Retina (tissue), 1 donor: Measurements from ENCODE around the gene KASH5.

Experiments
- DNase-seq: peaks from one replicate; pipeline ENCODE4 v3.0.0-alpha.2; 2016

KASH5 gene

DNA sequence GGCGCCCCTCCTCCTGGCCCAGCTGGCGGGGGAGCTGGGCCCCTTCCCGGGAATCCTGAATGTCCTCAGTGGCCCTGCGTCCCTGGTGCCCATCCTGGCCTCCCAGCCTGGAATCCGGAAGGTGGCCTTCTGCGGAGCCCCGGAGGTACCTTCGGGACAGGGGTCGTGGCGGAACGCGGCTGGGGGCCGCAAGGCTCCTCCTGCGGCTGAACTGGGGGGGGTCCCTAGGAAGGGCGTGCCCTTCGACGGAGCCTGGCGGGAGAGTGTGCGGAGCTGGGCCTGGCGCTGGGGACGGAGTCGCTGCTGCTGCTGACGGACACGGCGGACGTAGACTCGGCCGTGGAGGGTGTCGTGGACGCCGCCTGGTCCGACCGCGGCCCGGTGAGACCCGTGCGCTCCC lies 73.6 kb downstream of the KASH5 start:
- DNase-seq: no peak

DNA sequence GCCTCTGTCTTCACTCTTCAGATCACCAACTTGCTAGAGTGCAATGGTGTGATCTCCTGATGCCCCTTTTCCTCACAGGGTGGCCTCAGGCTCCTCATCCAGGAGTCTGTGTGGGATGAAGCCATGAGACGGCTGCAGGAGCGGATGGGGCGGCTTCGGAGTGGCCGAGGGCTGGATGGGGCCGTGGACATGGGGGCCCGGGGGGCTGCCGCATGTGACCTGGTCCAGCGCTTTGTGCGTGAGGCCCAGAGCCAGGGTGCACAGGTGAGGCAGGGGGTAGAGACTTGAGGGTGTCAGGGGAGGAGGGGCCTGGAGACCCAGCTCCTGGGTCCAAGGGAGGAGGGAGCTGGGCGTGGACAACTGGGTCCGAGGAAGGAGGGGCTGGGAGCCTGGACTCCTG lies 74.4 kb downstream of the KASH5 start:
- no peak for DNase-seq

DNA sequence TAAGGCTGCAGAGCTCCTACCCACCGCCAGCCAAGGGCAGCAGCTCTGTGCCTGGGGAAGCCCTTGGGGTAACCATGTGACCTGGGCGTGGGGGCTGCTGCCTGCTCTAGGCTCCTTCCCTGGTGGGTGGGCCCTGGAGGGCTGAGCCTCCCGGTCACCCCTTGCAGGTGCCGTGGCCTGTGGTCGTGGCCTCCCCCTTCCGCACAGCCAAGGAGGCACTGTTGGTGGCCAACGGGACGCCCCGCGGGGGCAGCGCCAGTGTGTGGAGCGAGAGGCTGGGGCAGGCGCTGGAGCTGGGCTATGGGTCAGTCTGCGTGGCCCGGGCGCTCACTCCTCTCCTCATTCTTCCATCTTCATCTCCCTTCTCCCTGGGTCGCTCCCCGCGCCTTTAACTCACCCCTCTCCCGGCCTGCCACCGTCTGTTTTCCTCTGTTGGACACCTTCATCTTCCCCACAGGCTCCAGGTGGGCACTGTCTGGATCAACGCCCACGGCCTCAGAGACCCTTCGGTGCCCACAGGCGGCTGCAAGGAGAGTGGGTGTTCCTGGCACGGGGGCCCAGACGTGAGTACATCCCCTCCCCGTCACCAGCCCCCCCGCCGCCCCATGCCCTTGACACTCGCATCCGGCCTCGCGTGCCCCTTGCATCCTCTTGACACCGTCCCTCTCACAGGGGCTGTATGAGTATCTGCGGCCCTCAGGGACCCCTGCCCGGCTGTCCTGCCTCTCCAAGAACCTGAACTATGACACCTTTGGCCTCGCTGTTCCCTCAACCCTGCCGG lies 76.1 kb downstream of the KASH5 start:
- DNase-seq: no peak

DNA sequence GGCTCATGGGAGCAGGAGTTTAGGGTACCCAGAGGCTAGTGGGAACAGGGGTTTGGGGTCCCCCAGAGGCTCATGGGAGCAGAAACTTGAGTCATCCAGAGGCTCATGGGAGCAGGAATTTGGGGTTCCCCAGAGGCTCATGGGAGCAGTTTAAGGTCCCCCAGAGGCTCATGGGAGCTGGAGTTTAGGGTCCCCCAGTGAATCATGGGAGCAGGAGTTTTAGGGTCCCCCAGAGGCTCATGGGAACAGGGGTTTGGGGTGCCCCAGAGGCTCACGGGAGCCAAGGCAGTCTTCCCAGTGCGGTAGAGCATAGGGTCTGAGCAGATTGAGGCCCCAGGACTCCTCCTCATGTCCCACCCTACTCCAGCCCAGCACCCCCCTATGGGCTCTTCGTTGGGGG lies 77.3 kb downstream of the KASH5 start:
- DNase-seq: no peak
